H9 (cell line): ENCODE measurements around the gene CFAP61. TPM values are rescaled to one million over a fixed set of nuclear protein-coding genes. Genes with fewer than 3 reads are reported as not detected.

Experiments used
- DNase-seq: peaks from one replicate; pipeline ENCODE4 v3.0.0-alpha.2; 2017
- H2AFZ ChIP-seq: one replicate; pipeline ENCODE4 v1.6.1; 2013; ENCODE audit warnings: mild to moderate bottlenecking, low read length, control low read depth, moderate library complexity
- H2AK5ac ChIP-seq: 2 replicates; pipeline ENCODE4 v1.6.1; 2013; ENCODE audit warnings: low read length, control low read depth, mixed read lengths; ENCODE audit not compliant: insufficient read length
- H2BK120ac ChIP-seq: one replicate; pipeline ENCODE4 v1.6.1; 2013; ENCODE audit warnings: low read depth, mild to moderate bottlenecking, low read length, control low read depth, inconsistent platforms; ENCODE audit not compliant: poor library complexity, severe bottlenecking
- H2BK12ac ChIP-seq: 2 replicates; pipeline ENCODE4 v1.6.1; 2013; ENCODE audit warnings: low read length, control low read depth, mixed read lengths, low read depth; ENCODE audit not compliant: insufficient read length
- H2BK15ac ChIP-seq: 2 replicates; pipeline ENCODE4 v1.6.1; 2013; ENCODE audit warnings: low read depth, low read length, control low read depth
- H2BK20ac ChIP-seq: one replicate; pipeline ENCODE4 v1.6.1; 2013; ENCODE audit warnings: low read depth, mild to moderate bottlenecking, low read length, control low read depth, inconsistent platforms; ENCODE audit not compliant: poor library complexity, severe bottlenecking
- H2BK5ac ChIP-seq: 2 replicates; pipeline ENCODE4 v1.6.1; 2013; ENCODE audit warnings: low read length, control low read depth, mixed read lengths; ENCODE audit not compliant: insufficient read length
- H3K14ac ChIP-seq: 2 replicates; pipeline ENCODE4 v1.6.1; 2013; ENCODE audit warnings: low read length, control low read depth; ENCODE audit not compliant: insufficient read depth
- H3K18ac ChIP-seq: 2 replicates; pipeline ENCODE4 v1.6.1; 2013; ENCODE audit warnings: low read depth, mild to moderate bottlenecking, mixed read lengths, low read length, control low read depth; ENCODE audit not compliant: insufficient read length
- H3K23ac ChIP-seq: 2 replicates; pipeline ENCODE4 v1.6.1; 2013; ENCODE audit warnings: low read length, control low read depth, mixed read lengths, low read depth; ENCODE audit not compliant: insufficient read length
- H3K23me2 ChIP-seq: 2 replicates; pipeline ENCODE4 v1.6.1; 2013; ENCODE audit warnings: low read depth, mild to moderate bottlenecking, mixed read lengths, low read length, control low read depth; ENCODE audit not compliant: insufficient read length, poor library complexity, severe bottlenecking
- H3K27ac ChIP-seq: 2 replicates; pipeline ENCODE4 v1.5.1; 2013; ENCODE audit warnings: low read length, control low read depth, mixed read lengths, low read depth; ENCODE audit not compliant: insufficient read length
- H3K27me3 ChIP-seq: 2 replicates; pipeline ENCODE4 v1.6.1; 2013; ENCODE audit warnings: low read length, control low read depth, inconsistent platforms; ENCODE audit not compliant: insufficient read depth
- H3K4ac ChIP-seq: 2 replicates; pipeline ENCODE4 v1.6.1; 2013; ENCODE audit warnings: low read depth, mild to moderate bottlenecking, control low read depth, inconsistent platforms, low read length, moderate library complexity
- H3K4me1 ChIP-seq: 2 replicates; pipeline ENCODE4 v1.6.1; 2013; ENCODE audit warnings: low read length, control low read depth, inconsistent platforms; ENCODE audit not compliant: insufficient read depth
- H3K4me2 ChIP-seq: 2 replicates; pipeline ENCODE4 v1.6.1; 2013; ENCODE audit warnings: low read length, control low read depth, mixed read lengths; ENCODE audit not compliant: insufficient read length, insufficient read depth
- H3K56ac ChIP-seq: 2 replicates; pipeline ENCODE4 v1.6.1; 2013; ENCODE audit warnings: low read depth, mild to moderate bottlenecking, mixed read lengths, low read length, control low read depth; ENCODE audit not compliant: insufficient read length
- H3K79me1 ChIP-seq: 2 replicates; pipeline ENCODE4 v1.6.1; 2013; ENCODE audit warnings: low read depth, mild to moderate bottlenecking, moderate library complexity, low read length, control low read depth, inconsistent platforms; ENCODE audit not compliant: insufficient read depth, poor library complexity, severe bottlenecking
- H3K79me2 ChIP-seq: 2 replicates; pipeline ENCODE4 v1.6.1; 2013; ENCODE audit warnings: low read length, control low read depth, inconsistent platforms; ENCODE audit not compliant: insufficient read depth
- H3K9ac ChIP-seq: 2 replicates; pipeline ENCODE4 v1.6.1; 2013; ENCODE audit warnings: low read length, control low read depth, mixed read lengths; ENCODE audit not compliant: insufficient read length; ENCODE audit errors: extremely low read depth
- H3K9me3 ChIP-seq: one replicate; pipeline ENCODE4 v1.6.1; 2013; ENCODE audit warnings: low read depth, low read length, inconsistent platforms; ENCODE audit not compliant: control insufficient read depth
- H3T11ph ChIP-seq: one replicate; pipeline ENCODE4 v1.6.1; 2013; ENCODE audit warnings: mild to moderate bottlenecking, low read length, control low read depth, inconsistent platforms
- H4K20me1 ChIP-seq: one replicate; pipeline ENCODE4 v1.6.1; 2013; ENCODE audit not compliant: control insufficient read depth, insufficient read length, insufficient read depth
- H4K5ac ChIP-seq: 2 replicates; pipeline ENCODE4 v1.6.1; 2013; ENCODE audit warnings: low read depth, mild to moderate bottlenecking, mixed read lengths, low read length, control low read depth; ENCODE audit not compliant: insufficient read length
- H4K8ac ChIP-seq: replicated peaks from 2 replicates; pipeline ENCODE4 v1.6.1; 2013; ENCODE audit warnings: low read length, control low read depth, mixed read lengths, low read depth; ENCODE audit not compliant: insufficient read length
- H4K91ac ChIP-seq: 2 replicates; pipeline ENCODE4 v1.6.1; 2013; ENCODE audit warnings: low read depth, mild to moderate bottlenecking, moderate library complexity, mixed read lengths, low read length, control low read depth; ENCODE audit not compliant: insufficient read length
- H3K27ac Mint-ChIP-seq, 3 experiments: 2 replicates in 2 of 3; 3 replicates in 1 of 3; pipeline ENCODE4 v1.8.0; 2020 to 2021; ENCODE audit warnings: mixed read lengths in 3 of 3, mild to moderate bottlenecking in 1 of 3, moderate library complexity in 1 of 3
- H3K27me3 Mint-ChIP-seq: 2 replicates; pipeline ENCODE4 v1.8.0; 2021; ENCODE audit warnings: low read depth, mild to moderate bottlenecking, moderate library complexity, mixed read lengths
- H3K36me3 Mint-ChIP-seq, 3 experiments: 2 replicates in 2 of 3; 3 replicates in 1 of 3; pipeline ENCODE4 v1.8.0; 2020 to 2021; ENCODE audit warnings: low read depth in 3 of 3, mixed read lengths in 3 of 3; ENCODE audit not compliant: insufficient read depth in 1 of 3
- H3K4me1 Mint-ChIP-seq, 2 experiments: 2 replicates each; pipeline ENCODE4 v1.8.0; 2020; ENCODE audit warnings: mixed read lengths in 2 of 2
- H3K4me3 Mint-ChIP-seq, 2 experiments: 2 replicates in 1 of 2; 3 replicates in 1 of 2; pipeline ENCODE4 v1.8.0; 2020 to 2021; ENCODE audit warnings: mild to moderate bottlenecking in 2 of 2, mixed read lengths in 2 of 2, moderate library complexity in 1 of 2
- H3K9me3 Mint-ChIP-seq, 2 experiments: 2 replicates in 1 of 2; 3 replicates in 1 of 2; pipeline ENCODE4 v1.8.0; 2020; ENCODE audit warnings: mild to moderate bottlenecking in 2 of 2, mixed read lengths in 2 of 2, moderate library complexity in 1 of 2
- CTCF ChIP-seq: fragments of 200-600 bp; sonication (generic); conservative IDR thresholded peaks from 3 replicates; pipeline ENCODE4 v1.8.0; 2021; ENCODE audit warnings: antibody characterized with exemption, mild to moderate bottlenecking
- WGBS: extraction: QIAGEN DNeasy Blood & Tissue Kit; methylation state at CpG from one replicate; pipeline ENCODE4 v1.1.7; 2013; ENCODE audit warnings: missing lambda C conversion rate, low lambda C conversion rate, mixed read lengths; ENCODE audit not compliant: insufficient read length; ENCODE audit errors: extremely low coverage; 5-methylcytosine and 5-hydroxymethylcytosine counted together
- total RNA-seq: library from RNA; stranded (reverse); gene quantifications from 2 replicates; pipeline ENCODE4 v1.2.1, GENCODE V29; 2021

Gene CFAP61
- total RNA-seq, 1 experiment from 2014 or later: 0.44 TPM

DNA sequence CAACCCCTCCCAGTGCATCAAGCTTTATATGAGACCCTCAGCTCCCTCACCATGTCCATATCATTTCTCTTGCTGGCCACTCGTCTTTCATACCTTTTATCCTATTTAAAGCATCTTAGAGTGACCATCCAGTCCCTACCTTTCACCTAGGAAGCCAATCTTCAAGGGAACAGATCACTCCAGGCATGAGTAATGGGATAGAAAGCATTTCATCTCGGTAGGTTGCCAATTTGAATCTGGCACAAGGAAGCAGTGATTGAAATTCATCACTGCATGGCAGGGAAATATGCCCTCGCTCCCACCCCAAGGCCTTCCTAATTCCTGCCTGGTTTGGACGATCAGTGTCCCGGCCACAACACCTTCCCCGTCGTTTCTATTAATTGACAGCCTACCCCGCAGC is 150.4 kb downstream of the CFAP61 start:
- no peak overlapping the region for H4K91ac ChIP-seq
- H2BK12ac ChIP-seq: no peak overlapping the region
- H2BK20ac ChIP-seq: no peak overlapping the region
- Mint-ChIP-seq H3K36me3 (no peaks in the 10 kb centered on the region), H3K4me3 (no peak overlapping the region), H3K9me3 (no peaks in the 10 kb centered on the region), H3K4me1 (peaks cover 29 to 36% of the 10 kb centered on the region in 2 experiments), H3K27me3 (no peaks in the 10 kb centered on the region), H3K27ac (no peak overlapping the region; a peak in 1 of 7 replicates)
- H3K23ac ChIP-seq: no peak overlapping the region
- H3K4me2 ChIP-seq: no peak overlapping the region
- no peak overlapping the region for H3T11ph ChIP-seq
- no peaks in the 10 kb centered on the region for H3K79me1 ChIP-seq
- no CpG with 5 or more reads among the region's 8 CpGs for WGBS
- H4K5ac ChIP-seq: no peak overlapping the region
- no peak overlapping the region for H3K18ac ChIP-seq
- H2BK15ac ChIP-seq: no peak overlapping the region
- no peak overlapping the region for H3K9ac ChIP-seq
- H3K14ac ChIP-seq: no peak overlapping the region
- peaks cover 6% of the 10 kb centered on the region; the same call in 1 of the 2 replicates for H3K4me1 ChIP-seq
- no peak overlapping the region for H3K56ac ChIP-seq
- H3K27me3 ChIP-seq: no peaks in the 10 kb centered on the region
- H3K27ac ChIP-seq: no peak overlapping the region
- no peak overlapping the region for H2AFZ ChIP-seq
- H3K79me2 ChIP-seq: no peaks in the 10 kb centered on the region
- no peak overlapping the region for H3K4ac ChIP-seq
- H3K23me2 ChIP-seq: no peaks in the 10 kb centered on the region
- H4K20me1 ChIP-seq: no peaks in the 10 kb centered on the region
- H2BK120ac ChIP-seq: no peak overlapping the region
- H4K8ac ChIP-seq: no peak overlapping the region
- DNase-seq: no peak
- H3K9me3 ChIP-seq: no peaks in the 10 kb centered on the region
- TF ChIP-seq CTCF: no peak
- H2BK5ac ChIP-seq: no peak overlapping the region
- H2AK5ac ChIP-seq: no peak overlapping the region
